PFSK-1 (cell line): ENCODE measurements around the gene SNX32.

Experiments used
- POLR2AphosphoS5 ChIP-seq: IDR thresholded peaks from 2 replicates; pipeline ENCODE4 v1.6.1; 2012; ENCODE audit warnings: low read depth, mild to moderate bottlenecking, control low read depth, low read length, moderate library complexity
- TAF1 ChIP-seq: IDR thresholded peaks from 2 replicates; pipeline ENCODE4 v1.6.1; 2012; ENCODE audit warnings: low read length, control low read depth, borderline replicate concordance; ENCODE audit not compliant: insufficient read depth

DNA sequence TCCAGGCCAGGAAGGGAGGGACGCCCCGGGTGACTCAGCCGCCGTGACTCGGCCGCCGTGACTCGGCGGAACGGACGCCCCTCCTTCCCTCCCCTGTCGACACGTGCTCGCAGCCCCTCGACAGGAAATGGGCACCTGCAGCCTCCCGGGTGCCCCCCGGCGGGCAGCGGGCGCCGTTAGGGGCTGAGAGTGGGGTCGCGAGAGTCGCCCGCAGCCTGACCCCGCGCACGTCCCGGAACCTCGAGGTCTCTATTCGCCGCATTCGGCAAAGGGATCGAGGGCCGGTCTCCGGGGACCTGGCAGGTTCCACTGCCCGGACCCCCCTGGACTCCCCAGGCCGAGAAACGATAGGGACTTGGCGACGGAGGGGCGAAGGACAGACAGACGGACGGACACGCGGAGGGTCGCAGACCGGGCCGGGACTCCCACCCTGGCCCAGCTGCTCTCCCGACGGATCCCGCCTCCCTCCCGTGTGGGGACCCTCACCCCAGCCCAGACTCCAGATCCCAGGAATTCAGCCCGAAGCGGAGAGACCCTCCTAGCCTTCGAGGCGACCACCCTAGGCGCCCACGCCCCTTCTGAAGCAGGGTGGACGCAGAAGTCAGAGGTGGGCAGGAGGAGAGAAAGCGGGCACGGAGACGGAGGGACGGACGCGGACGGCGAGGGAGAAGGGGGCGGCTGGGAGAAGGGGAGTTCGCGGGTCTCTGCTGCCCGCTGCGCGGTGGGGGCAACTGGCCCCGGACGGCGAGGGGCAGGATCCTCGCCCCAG is 65.8 kb downstream of the SNX32 start:
- TF ChIP-seq POLR2AphosphoS5 (0 out of 2 replicates have a peak, but pooled peaks have one; percentile 34), TAF1 (peak; percentile 79; the same call in 1 of the 2 replicates)
